RPMI8226 (cell line): ENCODE data around the gene PCNX1.
A peak's percentile ranks its signal among the peaks of the same experiment; 100 is the strongest.
"Not testable (repeated sequence)": the region's sequence is repeated elsewhere in the genome, so short reads cannot be mapped to it uniquely, and the experiment has no call there.

Experiments
- DNase-seq: peaks from one replicate; pipeline ENCODE4 v3.0.0-alpha.2; 2015

PCNX1 gene

GRCh38 chr14:70972107-70972976 lies 65.1 kb downstream of the PCNX1 start:
- DNase-seq: peak; percentile 73

- DNase-seq: no peak
Measured at GRCh38 chr14:70976591-70976990, 69.3 kb downstream of the PCNX1 start.

- no peak for DNase-seq
Measured at GRCh38 chr14:70981000-70981952, 74.0 kb downstream of the PCNX1 start.

GRCh38 chr14:70982200-70982599 lies 74.9 kb downstream of the PCNX1 start:
- DNase-seq: no peak

GRCh38 chr14:70987041-70987440 lies 79.8 kb downstream of the PCNX1 start:
- no peak for DNase-seq

- DNase-seq: no peak
Measured at GRCh38 chr14:70988452-70988851, 81.2 kb downstream of the PCNX1 start.

- no peak for DNase-seq
Measured at GRCh38 chr14:70993931-70994330, 86.7 kb downstream of the PCNX1 start.

GRCh38 chr14:70995211-70995610 lies 88.0 kb downstream of the PCNX1 start:
- no peak for DNase-seq

GRCh38 chr14:70995671-70996070 lies 88.4 kb downstream of the PCNX1 start:
- DNase-seq: no peak

- no peak for DNase-seq
Measured at GRCh38 chr14:70999117-70999516, 91.9 kb downstream of the PCNX1 start.

- DNase-seq: no peak
Measured at GRCh38 chr14:71000091-71000490, 92.8 kb downstream of the PCNX1 start.

- no peak for DNase-seq
Measured at GRCh38 chr14:71001742-71002141, 94.5 kb downstream of the PCNX1 start.

- no peak for DNase-seq
Measured at GRCh38 chr14:71003156-71003555, 95.9 kb downstream of the PCNX1 start.

- no peak for DNase-seq
Measured at GRCh38 chr14:71004481-71004880, 97.2 kb downstream of the PCNX1 start.

- no peak for DNase-seq
Measured at GRCh38 chr14:71005076-71005475, 97.8 kb downstream of the PCNX1 start.

GRCh38 chr14:71006200-71006563 lies 98.9 kb downstream of the PCNX1 start:
- no peak for DNase-seq

GRCh38 chr14:71011479-71011878 lies 104.2 kb downstream of the PCNX1 start:
- DNase-seq: no peak

GRCh38 chr14:71012888-71013287 lies 105.6 kb downstream of the PCNX1 start:
- DNase-seq: no peak

- no peak for DNase-seq
Measured at GRCh38 chr14:71013551-71014192, 106.4 kb downstream of the PCNX1 start.

GRCh38 chr14:71019917-71020316 lies 112.7 kb downstream of the PCNX1 start:
- not testable (repeated sequence) for DNase-seq

GRCh38 chr14:71021347-71022011 lies 114.2 kb downstream of the PCNX1 start:
- no peak for DNase-seq

GRCh38 chr14:71022012-71022869 lies 115.0 kb downstream of the PCNX1 start:
- no peak for DNase-seq
